T-helper 17 cell (primary cell): ENCODE results near the gene RPL31. TPM values are rescaled to one million over a fixed set of nuclear protein-coding genes. Genes with fewer than 3 reads are reported as not detected.

ENCODE experiments used
- ATAC-seq: fragments of 150-1000 bp; cut with Tn5 transposase; 2 replicates; pipeline ENCODE4 v1.10.0; 2021; ENCODE audit warnings: mild to moderate bottlenecking, moderate library complexity
- DNase-seq, 3 donors: peaks; one replicate each; pipeline versions ENCODE4 v3.0.0 to v3.0.0-alpha.2; 2020 to 2021
- H3K9me3 ChIP-seq: one replicate; pipeline ENCODE4 v1.7.0; 2013; ENCODE audit warnings: low read length, mild to moderate bottlenecking; ENCODE audit not compliant: control insufficient read depth, poor library complexity, severe bottlenecking
- H3K27ac Mint-ChIP-seq: one replicate; pipeline ENCODE4 v1.8.0; 2022; ENCODE audit warnings: mild to moderate bottlenecking, moderate library complexity, mixed read lengths
- H3K27me3 Mint-ChIP-seq: one replicate; pipeline ENCODE4 v1.8.0; 2022; ENCODE audit warnings: mixed read lengths
- H3K36me3 Mint-ChIP-seq: one replicate; pipeline ENCODE4 v1.8.0; 2022; ENCODE audit warnings: low read depth, mixed read lengths
- H3K4me1 Mint-ChIP-seq: one replicate; pipeline ENCODE4 v1.8.0; 2022; ENCODE audit warnings: mild to moderate bottlenecking, mixed read lengths
- H3K4me3 Mint-ChIP-seq: one replicate; pipeline ENCODE4 v1.8.0; 2022; ENCODE audit warnings: mild to moderate bottlenecking, moderate library complexity, mixed read lengths
- total RNA-seq, 4 donors: library from RNA in 2 of 4; stranded (reverse) in 2 of 4; gene quantifications; one replicate each; pipeline ENCODE4 v1.2.3 and lab custom pipeline; 2022 to 2026

RPL31 gene
- total RNA-seq, 2 donors from 2014 or later, result 1,930 to 1,963 TPM

GRCh38 chr2:101027852-101028251 lies 25.8 kb downstream of the RPL31 start:
- no peak for ATAC-seq

DNA sequence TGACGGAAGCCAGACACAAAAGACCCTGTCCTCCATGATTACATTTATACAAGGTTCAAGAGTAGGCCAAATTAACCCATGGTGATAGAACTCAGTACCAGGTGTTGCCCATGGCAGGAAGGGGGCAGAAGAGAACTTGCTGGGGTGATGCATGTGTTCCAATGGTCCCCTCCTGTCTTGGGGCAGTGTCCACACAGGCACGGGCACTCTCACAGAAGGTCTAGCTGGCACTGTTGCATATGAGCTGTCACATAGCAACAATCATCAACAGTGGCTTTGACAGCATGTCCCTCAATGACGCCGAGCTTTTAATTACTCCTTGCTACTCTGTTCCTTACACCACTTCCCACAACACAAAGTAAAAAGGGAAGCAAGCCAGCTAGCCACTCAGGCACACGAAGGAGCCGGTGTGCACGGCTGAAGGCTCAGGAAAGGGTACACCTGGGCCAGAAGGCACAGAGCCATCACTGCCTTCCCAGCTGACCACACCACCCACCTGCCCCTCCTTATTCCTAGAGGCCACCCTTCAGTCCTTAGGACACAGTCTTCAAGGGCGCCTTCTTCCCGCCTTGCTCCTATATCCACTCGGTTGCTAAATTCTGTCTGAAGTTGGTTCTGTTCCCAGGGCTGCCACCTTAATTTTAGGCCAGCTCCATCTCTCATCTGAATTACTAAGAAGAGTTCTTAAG lies 28.9 kb downstream of the RPL31 start:
- DNase-seq (no peak), ATAC-seq (no peak)
- H3K27ac Mint-ChIP-seq, result no peak overlapping the region
- no peaks in the 10 kb centered on the region for H3K4me1 Mint-ChIP-seq
- no peak overlapping the region for H3K4me3 Mint-ChIP-seq
- peaks cover 17% of the 10 kb centered on the region for H3K27me3 Mint-ChIP-seq
- H3K9me3 ChIP-seq, result no peaks in the 10 kb centered on the region
- H3K36me3 Mint-ChIP-seq, result no peaks in the 10 kb centered on the region

More at GRCh38 chr2:101027852-101028251, 25.8 kb downstream of the RPL31 start:
- Mint-ChIP-seq H3K27ac (no peak overlapping the region), H3K27me3 (peaks cover 10% of the 10 kb centered on the region), H3K4me1 (no peaks in the 10 kb centered on the region), H3K4me3 (no peak overlapping the region), H3K36me3 (no peaks in the 10 kb centered on the region)
- DNase-seq, result no peak
- H3K9me3 ChIP-seq, result no peaks in the 10 kb centered on the region

- ATAC-seq (no peak), DNase-seq (no peak)
- H3K4me3 Mint-ChIP-seq, result no peak overlapping the region
- H3K27ac Mint-ChIP-seq, result no peak overlapping the region
- H3K27me3 Mint-ChIP-seq, result peaks cover 17% of the 10 kb centered on the region
- H3K4me1 Mint-ChIP-seq, result no peaks in the 10 kb centered on the region
- H3K9me3 ChIP-seq, result no peaks in the 10 kb centered on the region
- no peaks in the 10 kb centered on the region for H3K36me3 Mint-ChIP-seq
Observed at GRCh38 chr2:101032084-101032776, 30.1 kb downstream of the RPL31 start.

DNA sequence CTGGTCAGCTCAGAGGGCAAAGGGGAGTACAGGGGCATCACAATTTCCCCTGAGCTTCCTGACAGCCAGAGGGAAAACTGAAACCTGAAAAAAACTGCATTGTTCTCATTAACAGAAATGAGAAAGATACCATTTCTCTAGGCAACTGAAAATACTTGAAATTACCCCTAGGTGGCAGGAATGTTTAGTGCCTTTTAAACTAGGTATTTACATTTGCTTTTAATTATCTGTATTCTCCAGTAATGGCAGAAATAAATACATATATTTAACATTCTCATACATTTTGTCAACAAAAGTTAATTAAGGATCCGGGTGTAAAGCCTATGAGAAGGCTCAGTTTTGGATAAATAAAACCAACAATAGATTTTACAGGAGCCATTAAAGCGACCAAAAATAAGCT lies 34.5 kb downstream of the RPL31 start:
- Mint-ChIP-seq H3K27me3 (peaks cover 19% of the 10 kb centered on the region), H3K4me1 (peaks cover 6% of the 10 kb centered on the region), H3K4me3 (no peak overlapping the region), H3K36me3 (no peaks in the 10 kb centered on the region), H3K27ac (no peak overlapping the region)
- DNase-seq (no peak), ATAC-seq (no peak)
- H3K9me3 ChIP-seq, result no peaks in the 10 kb centered on the region

DNA sequence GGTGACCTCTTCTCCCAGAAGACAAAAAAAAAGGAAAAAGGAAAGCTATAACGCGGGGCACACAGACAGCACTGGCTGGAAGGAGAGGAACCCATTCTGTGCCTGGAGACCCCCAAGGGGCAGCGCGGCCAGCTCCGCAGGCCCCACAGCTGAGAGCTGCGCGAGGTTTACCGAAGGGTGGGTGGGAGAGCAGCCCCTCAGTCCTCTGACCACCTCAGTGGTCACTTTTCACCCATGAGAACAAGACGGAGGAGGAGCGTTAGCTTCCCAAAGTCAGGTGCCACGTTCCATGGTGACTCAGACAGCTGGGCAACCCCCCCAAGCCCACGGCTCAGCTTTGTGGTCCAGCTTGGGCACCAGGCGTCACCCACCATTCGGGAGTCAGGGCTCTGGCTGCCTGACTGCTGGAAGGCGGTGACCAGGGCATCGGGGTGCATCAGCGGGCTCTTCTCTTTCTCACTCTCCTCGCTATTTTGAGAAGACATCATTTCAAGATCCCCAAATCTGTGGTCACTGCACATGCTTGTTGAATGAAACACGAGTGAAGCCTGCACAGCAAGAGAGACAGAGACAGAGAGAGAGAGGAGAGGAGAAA lies 35.2 kb downstream of the RPL31 start:
- ATAC-seq (no peak), DNase-seq (no peak)
- H3K9me3 ChIP-seq, result no peaks in the 10 kb centered on the region
- Mint-ChIP-seq H3K27ac (no peak overlapping the region), H3K36me3 (no peaks in the 10 kb centered on the region), H3K4me3 (no peak overlapping the region), H3K27me3 (peaks cover 12% of the 10 kb centered on the region), H3K4me1 (peaks cover 6% of the 10 kb centered on the region)

GRCh38 chr2:101038455-101039255 lies 36.6 kb downstream of the RPL31 start:
- Mint-ChIP-seq H3K27ac (peak overlapping the region; percentile 56), H3K4me3 (no peak overlapping the region), H3K4me1 (peaks cover 6% of the 10 kb centered on the region), H3K36me3 (no peaks in the 10 kb centered on the region), H3K27me3 (peaks cover 14% of the 10 kb centered on the region)
- no peaks in the 10 kb centered on the region for H3K9me3 ChIP-seq
- no peak for DNase-seq
- ATAC-seq, result no peak

GRCh38 chr2:101040072-101040471 lies 38.0 kb downstream of the RPL31 start:
- Mint-ChIP-seq H3K27me3 (peaks cover 23% of the 10 kb centered on the region), H3K36me3 (no peaks in the 10 kb centered on the region), H3K27ac (no peak overlapping the region), H3K4me1 (peaks cover 9% of the 10 kb centered on the region), H3K4me3 (no peak overlapping the region)
- no peak for DNase-seq
- no peak for ATAC-seq
- no peaks in the 10 kb centered on the region for H3K9me3 ChIP-seq

DNA sequence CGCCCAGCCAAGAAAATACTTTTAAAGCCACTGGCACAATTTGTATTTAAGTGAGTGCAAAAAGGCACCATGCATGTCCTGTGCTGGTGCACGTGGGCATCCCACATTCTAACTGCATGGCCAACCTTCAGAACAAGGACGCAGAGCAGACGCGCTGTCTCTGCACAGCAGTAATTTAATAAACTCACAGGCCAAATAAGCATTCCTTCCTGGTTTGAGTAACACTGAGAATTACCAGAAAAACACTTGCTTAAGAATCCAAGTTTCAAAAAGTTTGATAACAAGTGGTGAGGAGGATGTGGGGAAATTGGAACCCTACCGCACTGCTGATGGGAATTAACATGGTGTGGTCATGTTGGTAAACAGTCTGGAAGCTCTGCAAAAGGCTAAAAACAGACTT lies 38.7 kb downstream of the RPL31 start:
- no peak for DNase-seq
- peaks cover 9% of the 10 kb centered on the region for H3K4me1 Mint-ChIP-seq
- no peaks in the 10 kb centered on the region for H3K9me3 ChIP-seq
- no peak overlapping the region for H3K4me3 Mint-ChIP-seq
- H3K27ac Mint-ChIP-seq, result no peak overlapping the region
- no peaks in the 10 kb centered on the region for H3K36me3 Mint-ChIP-seq
- H3K27me3 Mint-ChIP-seq, result peaks cover 28% of the 10 kb centered on the region
- ATAC-seq, result no peak

DNA sequence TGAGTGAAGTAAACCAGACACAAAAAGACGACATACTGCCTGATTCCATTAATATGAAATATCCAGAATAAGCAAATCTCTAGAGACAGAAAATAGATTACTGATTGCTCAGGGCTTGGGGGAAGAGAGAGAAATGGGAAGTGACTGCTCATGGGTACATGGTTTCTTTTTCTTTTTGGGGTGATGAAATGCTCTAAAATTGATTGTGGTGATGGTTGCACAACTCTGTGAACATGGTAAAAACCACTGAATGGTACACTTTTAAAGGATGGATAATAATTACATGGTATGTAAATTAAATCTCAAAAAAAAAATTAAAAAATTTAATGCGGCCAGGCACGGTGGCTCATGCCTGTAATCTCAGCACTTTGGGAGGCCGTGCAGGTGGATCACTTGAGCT lies 39.3 kb downstream of the RPL31 start:
- DNase-seq, result no peak
- no peak for ATAC-seq
- Mint-ChIP-seq H3K4me3 (no peak overlapping the region), H3K4me1 (peaks cover 9% of the 10 kb centered on the region), H3K27ac (no peak overlapping the region), H3K36me3 (no peaks in the 10 kb centered on the region), H3K27me3 (peaks cover 28% of the 10 kb centered on the region)
- no peaks in the 10 kb centered on the region for H3K9me3 ChIP-seq

- H3K4me3 Mint-ChIP-seq, result no peak overlapping the region
- H3K9me3 ChIP-seq, result no peaks in the 10 kb centered on the region
- DNase-seq (no peak), ATAC-seq (no peak)
- peaks cover 3% of the 10 kb centered on the region for H3K4me1 Mint-ChIP-seq
- H3K27ac Mint-ChIP-seq, result no peak overlapping the region
- H3K27me3 Mint-ChIP-seq, result peaks cover 28% of the 10 kb centered on the region
- no peaks in the 10 kb centered on the region for H3K36me3 Mint-ChIP-seq
Observed at GRCh38 chr2:101045330-101045729, 43.2 kb downstream of the RPL31 start.

- ATAC-seq (no peak), DNase-seq (no peak)
- peaks cover 3% of the 10 kb centered on the region for H3K4me1 Mint-ChIP-seq
- no peaks in the 10 kb centered on the region for H3K9me3 ChIP-seq
- no peak overlapping the region for H3K4me3 Mint-ChIP-seq
- H3K27me3 Mint-ChIP-seq, result peaks cover 24% of the 10 kb centered on the region
- no peak overlapping the region for H3K27ac Mint-ChIP-seq
- H3K36me3 Mint-ChIP-seq, result no peaks in the 10 kb centered on the region
Observed at GRCh38 chr2:101047075-101047766, 45.1 kb downstream of the RPL31 start.

GRCh38 chr2:101047774-101048173 lies 45.7 kb downstream of the RPL31 start:
- ATAC-seq (no peak), DNase-seq (no peak)
- Mint-ChIP-seq H3K36me3 (no peaks in the 10 kb centered on the region), H3K27me3 (peaks cover 24% of the 10 kb centered on the region), H3K4me1 (peaks cover 3% of the 10 kb centered on the region), H3K27ac (no peak overlapping the region), H3K4me3 (no peak overlapping the region)
- H3K9me3 ChIP-seq, result no peaks in the 10 kb centered on the region

GRCh38 chr2:101048756-101049155 lies 46.7 kb downstream of the RPL31 start:
- no peaks in the 10 kb centered on the region for H3K9me3 ChIP-seq
- no peak overlapping the region for H3K27ac Mint-ChIP-seq
- ATAC-seq, result no peak
- H3K4me1 Mint-ChIP-seq, result peaks cover 3% of the 10 kb centered on the region
- H3K27me3 Mint-ChIP-seq, result peaks cover 20% of the 10 kb centered on the region
- no peak for DNase-seq
- H3K36me3 Mint-ChIP-seq, result no peaks in the 10 kb centered on the region
- H3K4me3 Mint-ChIP-seq, result no peak overlapping the region
